ENCODE data around the gene STRA6.

- TF ChIP-seq POLR2A (IDR thresholded peaks at IDR 0.05; ENCODE audit: low read length) (no peak), GATA1 (IDR thresholded peaks at IDR 0.05; ENCODE audit: low read depth, low read length) (no peak)
Observed at GRCh38 chr15:74239051-74239705, 36.6 kb upstream of the STRA6 start.

All from erythroblast (primary cell).